Transverse colon (tissue), 4 donors: ENCODE results near the gene P4HTM. TPM values are rescaled to one million over a fixed set of nuclear protein-coding genes. Genes with fewer than 3 reads are reported as not detected.
A peak's percentile ranks its signal among the peaks of the same experiment; 100 is the strongest.
"Not testable (repeated sequence)": the region's sequence is repeated elsewhere in the genome, so short reads cannot be mapped to it uniquely, and the experiment has no call there.

Experiments used
- DNase-seq: peaks from one replicate; pipeline ENCODE4 v3.0.0-alpha.2; 2019
- H3K27ac ChIP-seq, 4 donors: fragments of 200-600 bp; sonication (generic); 2 replicates each; pipeline ENCODE4 v1.5.1; 2016 to 2018; ENCODE audit warnings: inconsistent platforms in 4 of 4
- H3K27me3 ChIP-seq: fragments of 200-600 bp; sonication (generic); 2 replicates; pipeline ENCODE4 v1.5.1; 2017; ENCODE audit warnings: inconsistent platforms
- H3K36me3 ChIP-seq, 4 donors: fragments of 200-600 bp; sonication (generic); 2 replicates each; pipeline ENCODE4 v1.5.1; 2017 to 2019; ENCODE audit warnings: inconsistent platforms in 4 of 4
- H3K4me1 ChIP-seq, 4 donors: fragments of 200-600 bp; sonication (generic); 2 replicates each; pipeline ENCODE4 v1.5.1; 2017 to 2020; ENCODE audit warnings: inconsistent platforms in 4 of 4
- H3K4me3 ChIP-seq, 4 donors: fragments of 200-600 bp; sonication (generic); 1 replicate in 1 of 4; 2 replicates in 3 of 4; pipeline versions ENCODE4 v1.5.1 to v1.6.1; 2017 to 2019; ENCODE audit warnings: inconsistent platforms in 4 of 4
- H3K9me3 ChIP-seq, 2 donors: fragments of 200-600 bp; sonication (generic); 2 replicates each; pipeline ENCODE4 v1.5.1; 2017 to 2019; ENCODE audit warnings: inconsistent platforms in 2 of 2
- CTCF ChIP-seq, 5 experiments: fragments of 200-600 bp in 3 of 5; fragments of 450-650 bp in 2 of 5; sonication (generic) in 3 of 5; IDR thresholded peaks; 1 replicate in 2 of 5; 2 replicates in 3 of 5; pipeline ENCODE4 v1.5.1; 2016 to 2017; ENCODE audit warnings: antibody characterized with exemption in 5 of 5, inconsistent platforms in 3 of 5, mild to moderate bottlenecking in 2 of 5, moderate library complexity in 1 of 5
- EP300 ChIP-seq: sonication (generic); formaldehyde crosslinking; IDR thresholded peaks from one replicate; pipeline ENCODE4 v1.6.1; 2017; ENCODE audit warnings: antibody characterized with exemption, low read depth
- POLR2A ChIP-seq: fragments of 450-650 bp; IDR thresholded peaks from one replicate; pipeline ENCODE4 v1.6.1; 2016; ENCODE audit warnings: antibody characterized with exemption, mild to moderate bottlenecking, moderate library complexity
- POLR2AphosphoS5 ChIP-seq, 3 donors: sonication (generic); formaldehyde crosslinking; IDR thresholded peaks; one replicate each; pipeline ENCODE4 v1.6.1; 2016; ENCODE audit warnings: antibody characterized with exemption in 3 of 3
- WGBS, 2 donors: methylation state at CpG; one replicate each; pipeline ENCODE4 v1.1.5; 2018; ENCODE audit warnings: low coverage in 1 of 2; 5-methylcytosine and 5-hydroxymethylcytosine counted together
- in situ Hi-C, 4 donors: fragments of 200-750 bp; cut with MboI; loops; one replicate each; pipeline versions ENCODE4 v1.15.0 to v1.15.1; 2017; ENCODE audit warnings: low sequenced_read_pairs in 3 of 4, low pct_ligation_motif_present in 1 of 4, low pct_unique_long_range_greater_than_20kb in 1 of 4
- intact Hi-C: fragments of 100-400 bp; cut with DNase I; formaldehyde crosslinking; loops from one replicate; pipeline ENCODE4 v1.15.1; 2023; ENCODE audit warnings: low total_unique reads
- total RNA-seq, 4 donors: library from RNA; depleted of rRNA; stranded (reverse); fragments of >200 nt; gene quantifications; one replicate each; pipeline ENCODE4 v1.1.0, GENCODE V29; 2016

The P4HTM gene
- total RNA-seq, 4 donors from 2014 or later: 43.4 to 100 (median 76.6) TPM

DNA sequence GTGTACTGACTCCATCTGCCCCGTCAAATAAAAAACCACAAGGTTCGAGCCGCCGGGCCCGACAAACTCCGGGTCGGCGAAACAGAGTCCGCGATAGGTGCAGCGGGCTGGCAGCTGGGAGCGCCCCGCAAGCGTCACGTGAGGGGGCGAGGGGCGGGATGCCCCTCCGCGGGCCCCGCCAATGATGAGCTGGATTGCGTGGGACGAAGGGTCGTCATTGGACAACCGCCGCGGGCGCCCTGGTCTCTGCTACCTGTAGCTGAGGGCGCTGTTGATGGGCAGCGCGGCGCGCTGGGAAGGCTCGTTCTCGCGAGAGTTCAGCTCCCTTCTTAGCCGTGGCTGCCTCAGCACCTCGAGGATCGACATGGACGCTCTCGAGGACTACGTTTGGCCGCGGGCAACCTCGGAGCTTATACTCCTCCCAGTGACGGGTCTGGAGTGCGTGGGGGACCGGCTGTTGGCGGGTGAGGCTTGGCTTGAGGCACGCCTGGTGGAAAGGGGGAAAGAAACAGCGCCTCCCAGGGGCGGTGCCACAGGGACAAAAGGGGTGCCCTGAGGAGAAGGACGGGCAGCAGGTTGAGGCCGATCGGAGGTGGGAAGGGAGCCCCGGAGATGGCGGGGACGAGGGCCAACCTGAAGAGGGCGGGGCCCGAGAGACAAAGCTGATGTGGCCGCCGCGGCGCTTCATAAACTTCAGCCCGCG, 17.2 kb downstream of the P4HTM start, which contains the start of gene WDR6:
WDR6 (plus strand) TSS at position 324 of the 703 bp plus-strand sequence; CDS start at position 365, 41 bp downstream.
- peak within 1 kb of the TSS; percentile 95 to 99 (median 96) for H3K27ac ChIP-seq
- H3K4me3 ChIP-seq: peak within 1 kb of the TSS; percentile 62 to 97 (median 78)
- peaks cover 12 to 25% (median 19%) of the 10 kb centered on the region in 4 donors for H3K4me1 ChIP-seq
- intact Hi-C loops (loop anchor here (1.0 kb wide), 1 partner anchor 13 kb away; no protein-coding TSS in a partner anchor), in situ Hi-C loops (no loop called here)
- WGBS, 2 donors: 0% methylated on average over 41 of the region's 65 CpGs; no CpG with 5 or more reads in 1 of the 2 donors
- no peaks in the 10 kb centered on the region for H3K9me3 ChIP-seq
- H3K36me3 ChIP-seq: no peaks in the 10 kb centered on the region
- peak; percentile 84 for TF ChIP-seq POLR2A
- no peak for TF ChIP-seq EP300
- peak; percentile 64 to 90 (median 85) for TF ChIP-seq POLR2AphosphoS5 (IDR thresholded peaks at IDR 0.05)
- TF ChIP-seq CTCF (IDR thresholded peaks at IDR 0.05): peak; percentile 27 to 77 (median 46)
- DNase-seq: peak; percentile 98
- no peaks in the 10 kb centered on the region for H3K27me3 ChIP-seq

GRCh38 chr3:49007771-49008528, 17.9 kb downstream of the P4HTM start:
- 13 to 53% methylated on average over 4 to 41 of the region's 41 CpGs for WGBS, 2 donors
- DNase-seq: peak; percentile 95
- intact Hi-C loops: loop anchor here (1.0 kb wide), 1 partner anchor 12 kb away; no protein-coding TSS in a partner anchor
- peak overlapping the region; percentile 95 to 99 (median 96) for H3K27ac ChIP-seq
- no peaks in the 10 kb centered on the region for H3K9me3 ChIP-seq
- no peaks in the 10 kb centered on the region for H3K27me3 ChIP-seq
- no peaks in the 10 kb centered on the region for H3K36me3 ChIP-seq
- H3K4me1 ChIP-seq: peaks cover 12 to 32% (median 19%) of the 10 kb centered on the region in 4 donors
- peak overlapping the region; percentile 62 to 97 (median 78) for H3K4me3 ChIP-seq
- TF ChIP-seq POLR2A: no peak
- no peak for TF ChIP-seq POLR2AphosphoS5 (IDR thresholded peaks at IDR 0.05)
- TF ChIP-seq CTCF (IDR thresholded peaks at IDR 0.05): no peak
- TF ChIP-seq EP300: no peak
- in situ Hi-C loops: no loop called here

DNA sequence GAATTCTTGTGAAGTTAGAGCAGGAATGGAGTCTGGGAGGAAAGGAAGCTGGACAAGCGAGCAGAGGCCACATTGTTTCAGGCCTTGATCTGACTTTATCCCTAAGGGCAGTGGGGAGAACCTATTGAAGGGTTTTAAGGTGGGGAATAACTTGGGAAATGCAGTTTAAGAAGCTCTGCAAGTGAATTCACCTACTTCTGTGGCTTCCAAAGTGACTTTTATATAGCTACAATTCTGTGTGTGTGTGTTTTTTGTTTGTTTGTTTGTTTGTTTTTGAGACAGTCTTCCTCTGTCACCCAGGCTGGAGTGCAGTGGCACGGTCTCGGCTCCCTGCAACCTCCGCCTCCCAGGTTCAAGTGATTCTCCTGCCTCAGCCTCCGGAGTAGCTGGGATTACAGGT, 18.6 kb downstream of the P4HTM start:
- peaks cover 12 to 32% (median 19%) of the 10 kb centered on the region in 4 donors for H3K4me1 ChIP-seq
- in situ Hi-C loops, H3K27me3 ChIP-seq, H3K36me3 ChIP-seq, H3K9me3 ChIP-seq, DNase-seq, intact Hi-C loops: not testable (repeated sequence)
- 84 to 91% methylated on average over 5 of the region's 5 CpGs for WGBS, 2 donors
- H3K4me3 ChIP-seq: peak overlapping the region in 1 of 4 donors; percentile 92
- peak overlapping the region; percentile 95 to 99 (median 96) for H3K27ac ChIP-seq

GRCh38 chr3:49009396-49009795, 19.4 kb downstream of the P4HTM start:
- in situ Hi-C loops (no loop called here), intact Hi-C loops (no loop called here)
- no peak for DNase-seq
- 79 to 81% methylated on average over 3 of the region's 3 CpGs for WGBS, 2 donors
- H3K27ac ChIP-seq: no peak overlapping the region
- H3K4me1 ChIP-seq: peaks cover 12 to 32% (median 19%) of the 10 kb centered on the region in 4 donors
- no peak for TF ChIP-seq POLR2A
- TF ChIP-seq POLR2AphosphoS5 (IDR thresholded peaks at IDR 0.05): no peak
- TF ChIP-seq EP300: no peak
- TF ChIP-seq CTCF (IDR thresholded peaks at IDR 0.05): no peak
- no peaks in the 10 kb centered on the region for H3K9me3 ChIP-seq
- H3K27me3 ChIP-seq: no peaks in the 10 kb centered on the region
- no peak overlapping the region for H3K4me3 ChIP-seq
- H3K36me3 ChIP-seq: peaks cover 0 to 2% (median 0%) of the 10 kb centered on the region in 4 donors
